HG03103 (cell line): ENCODE measurements around the gene TECPR2.
"Not testable (repeated sequence)": the region's sequence is repeated elsewhere in the genome, so short reads cannot be mapped to it uniquely, and the experiment has no call there.

Experiments
- ATAC-seq: cut with Tn5 transposase; IDR thresholded peaks from one replicate; pipeline ENCODE4 v1.9.1; 2021; ENCODE audit warnings: low read depth; ENCODE audit not compliant: unreplicated experiment

TECPR2 gene

GRCh38 chr14:102519709-102520108 is 157.0 kb downstream of the TECPR2 start:
- ATAC-seq = not testable (repeated sequence)

GRCh38 chr14:102523200-102523568 is 160.4 kb downstream of the TECPR2 start:
- no peak for ATAC-seq

GRCh38 chr14:102523569-102524450 is 161.1 kb downstream of the TECPR2 start:
- ATAC-seq = no peak

GRCh38 chr14:102524451-102525218 is 161.9 kb downstream of the TECPR2 start:
- ATAC-seq = peak; percentile 93

- ATAC-seq = peak; percentile 4
Measured at GRCh38 chr14:102525219-102525928, 162.6 kb downstream of the TECPR2 start.

- no peak for ATAC-seq
Measured at GRCh38 chr14:102525929-102526497, 163.3 kb downstream of the TECPR2 start.

- ATAC-seq = no peak
Measured at GRCh38 chr14:102528431-102529170, 165.9 kb downstream of the TECPR2 start.

- no peak for ATAC-seq
Measured at GRCh38 chr14:102530828-102531478, 168.2 kb downstream of the TECPR2 start.

GRCh38 chr14:102532204-102532658 is 169.5 kb downstream of the TECPR2 start:
- ATAC-seq = no peak

GRCh38 chr14:102537981-102538601 is 175.3 kb downstream of the TECPR2 start:
- ATAC-seq = no peak

- ATAC-seq = no peak
Measured at GRCh38 chr14:102538602-102539543, 176.1 kb downstream of the TECPR2 start.

GRCh38 chr14:102539544-102540314 is 177.0 kb downstream of the TECPR2 start:
- no peak for ATAC-seq

- no peak for ATAC-seq
Measured at GRCh38 chr14:102540315-102541028, 177.7 kb downstream of the TECPR2 start.

- not testable (repeated sequence) for ATAC-seq
Measured at GRCh38 chr14:102541029-102541491, 178.3 kb downstream of the TECPR2 start.

- ATAC-seq = no peak
Measured at GRCh38 chr14:102541771-102542170, 179.0 kb downstream of the TECPR2 start.

GRCh38 chr14:102544046-102544746 is 181.5 kb downstream of the TECPR2 start:
- ATAC-seq = no peak
